GM23248 (cell line): ENCODE data around the gene DACH2.

Experiments used
- EZH2 ChIP-seq: fragments of 200-600 bp; sonication (generic); IDR thresholded peaks from 2 replicates; pipeline ENCODE4 v1.6.1; 2018; ENCODE audit warnings: antibody characterized with exemption, mild to moderate bottlenecking; ENCODE audit not compliant: insufficient read depth, poor library complexity, severe bottlenecking
- EZH2phosphoT487 ChIP-seq: fragments of 200-600 bp; sonication (generic); IDR thresholded peaks from 2 replicates; pipeline ENCODE4 v1.6.1; 2018; ENCODE audit warnings: antibody characterized with exemption, moderate library complexity, mild to moderate bottlenecking, low read depth; ENCODE audit not compliant: insufficient read depth

GRCh38 chrX:86263526-86263925 is 115.3 kb downstream of the DACH2 start:
- TF ChIP-seq EZH2 (no peak), EZH2phosphoT487 (no peak)
